Mesothelial cell of epicardium (in vitro differentiated cells): ENCODE measurements around the gene ALMS1. TPM values are rescaled to one million over a fixed set of nuclear protein-coding genes. Genes with fewer than 3 reads are reported as not detected.
"Not testable (repeated sequence)": the region's sequence is repeated elsewhere in the genome, so short reads cannot be mapped to it uniquely, and the experiment has no call there.

ENCODE experiments used
- DNase-seq, 2 experiments: peaks; one replicate each; pipeline ENCODE4 v3.0.0; 2021; ENCODE audit warnings: low spot score in 2 of 2; ENCODE audit not compliant: unreplicated experiment in 2 of 2
- H3K27ac Mint-ChIP-seq: 2 replicates; pipeline ENCODE4 v1.8.0; 2021; ENCODE audit warnings: mixed read lengths
- H3K27me3 Mint-ChIP-seq: 2 replicates; pipeline ENCODE4 v1.8.0; 2021; ENCODE audit warnings: low read depth, mixed read lengths
- H3K36me3 Mint-ChIP-seq: 2 replicates; pipeline ENCODE4 v1.8.0; 2021; ENCODE audit warnings: mixed read lengths
- H3K4me1 Mint-ChIP-seq: 2 replicates; pipeline ENCODE4 v1.8.0; 2021; ENCODE audit warnings: mixed read lengths
- H3K4me3 Mint-ChIP-seq: 2 replicates; pipeline ENCODE4 v1.8.0; 2021; ENCODE audit warnings: mild to moderate bottlenecking, moderate library complexity, mixed read lengths
- H3K9me3 Mint-ChIP-seq: 2 replicates; pipeline ENCODE4 v1.8.0; 2021; ENCODE audit warnings: mixed read lengths
- CTCF ChIP-seq: fragments of 200-600 bp; sonication (generic); IDR thresholded peaks from one replicate; pipeline ENCODE4 v1.5.0; 2021; ENCODE audit warnings: antibody characterized with exemption; ENCODE audit not compliant: unreplicated experiment
- total RNA-seq: library from RNA; stranded (reverse); gene quantifications from 3 replicates; pipeline ENCODE4 v1.2.1, GENCODE V29; 2021

Gene ALMS1
- total RNA-seq, 1 donor from 2014 or later = 42.2 TPM

DNA sequence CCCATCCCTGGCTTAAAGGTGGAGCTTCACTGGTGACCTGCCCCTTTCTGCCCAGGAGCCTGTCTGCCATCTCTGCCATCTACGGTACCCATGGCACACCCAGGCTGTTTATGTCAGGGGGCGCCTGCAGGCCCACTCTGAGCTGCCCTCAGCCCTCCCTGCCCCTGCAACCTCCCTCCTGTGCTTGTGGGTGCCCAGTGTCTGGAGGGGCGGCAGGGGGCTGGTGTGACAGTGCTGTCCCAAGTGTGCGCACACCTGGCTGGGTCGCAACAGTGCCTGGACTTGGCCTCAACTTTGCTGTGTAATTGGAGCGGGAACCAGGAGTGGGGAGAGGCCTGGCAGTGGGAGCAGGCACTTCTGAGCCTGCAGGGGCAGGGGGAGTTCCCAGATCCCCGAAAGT is 102.4 kb downstream of the ALMS1 start:
- no peaks in the 10 kb centered on the region for H3K27me3 Mint-ChIP-seq

GRCh38 chr2:73489053-73489452 is 103.4 kb downstream of the ALMS1 start:
- H3K27ac Mint-ChIP-seq = no peak overlapping the region
- H3K36me3 Mint-ChIP-seq = peaks cover 36% of the 10 kb centered on the region

More for the DNA sequence above, 102.4 kb downstream of the ALMS1 start:
- H3K36me3 Mint-ChIP-seq = peaks cover 36% of the 10 kb centered on the region
- no peak overlapping the region for H3K4me3 Mint-ChIP-seq
- no peak overlapping the region for H3K27ac Mint-ChIP-seq
- H3K9me3 Mint-ChIP-seq = peaks cover 4% of the 10 kb centered on the region
- no peaks in the 10 kb centered on the region for H3K4me1 Mint-ChIP-seq
- DNase-seq = no peak
- no peak for TF ChIP-seq CTCF

DNA sequence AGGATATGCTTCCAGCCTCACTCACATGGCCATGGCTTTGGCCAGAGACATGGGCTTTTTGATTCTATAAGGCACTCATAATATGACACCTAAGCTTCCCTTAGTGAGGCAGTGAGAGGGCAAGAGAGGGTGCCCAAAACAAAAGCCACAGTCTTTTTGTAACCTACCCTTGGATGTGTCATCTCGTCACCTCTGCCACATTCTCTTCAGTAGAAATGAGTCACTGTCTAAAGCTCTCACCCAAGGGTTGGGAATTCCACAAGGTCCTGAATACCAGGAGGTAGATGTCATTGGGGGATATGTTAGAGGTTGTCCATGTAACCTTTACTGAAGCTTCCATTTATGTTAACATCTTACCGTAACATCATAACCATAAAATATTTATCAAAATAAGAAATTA is 108.4 kb downstream of the ALMS1 start:
- H3K27me3 Mint-ChIP-seq = no peaks in the 10 kb centered on the region
- DNase-seq = no peak
- H3K9me3 Mint-ChIP-seq = peaks cover 4% of the 10 kb centered on the region
- H3K4me1 Mint-ChIP-seq = no peaks in the 10 kb centered on the region
- H3K36me3 Mint-ChIP-seq = peaks cover 42% of the 10 kb centered on the region
- H3K4me3 Mint-ChIP-seq = no peak overlapping the region
- no peak overlapping the region for H3K27ac Mint-ChIP-seq
- TF ChIP-seq CTCF = no peak

More at GRCh38 chr2:73489053-73489452, 103.4 kb downstream of the ALMS1 start:
- TF ChIP-seq CTCF = no peak
- H3K9me3 Mint-ChIP-seq = peaks cover 4% of the 10 kb centered on the region
- no peak overlapping the region for H3K4me3 Mint-ChIP-seq
- no peaks in the 10 kb centered on the region for H3K27me3 Mint-ChIP-seq
- DNase-seq = no peak
- H3K4me1 Mint-ChIP-seq = no peaks in the 10 kb centered on the region

- no peaks in the 10 kb centered on the region for H3K4me1 Mint-ChIP-seq
- H3K27ac Mint-ChIP-seq = no peak overlapping the region
- H3K27me3 Mint-ChIP-seq = no peaks in the 10 kb centered on the region
- peaks cover 40% of the 10 kb centered on the region for H3K9me3 Mint-ChIP-seq
- no peak for DNase-seq
- H3K36me3 Mint-ChIP-seq = peaks cover 51% of the 10 kb centered on the region
- H3K4me3 Mint-ChIP-seq = no peak overlapping the region
- TF ChIP-seq CTCF = no peak
These were observed 118.4 kb downstream of the ALMS1 start for GRCh38 chr2:73503992-73504570.

- H3K27ac Mint-ChIP-seq, DNase-seq, H3K4me3 Mint-ChIP-seq, H3K4me1 Mint-ChIP-seq, H3K27me3 Mint-ChIP-seq: not testable (repeated sequence)
- peaks cover 44% of the 10 kb centered on the region for H3K9me3 Mint-ChIP-seq
- H3K36me3 Mint-ChIP-seq = peaks cover 53% of the 10 kb centered on the region
These were observed 119.2 kb downstream of the ALMS1 start for GRCh38 chr2:73504850-73505249.

DNA sequence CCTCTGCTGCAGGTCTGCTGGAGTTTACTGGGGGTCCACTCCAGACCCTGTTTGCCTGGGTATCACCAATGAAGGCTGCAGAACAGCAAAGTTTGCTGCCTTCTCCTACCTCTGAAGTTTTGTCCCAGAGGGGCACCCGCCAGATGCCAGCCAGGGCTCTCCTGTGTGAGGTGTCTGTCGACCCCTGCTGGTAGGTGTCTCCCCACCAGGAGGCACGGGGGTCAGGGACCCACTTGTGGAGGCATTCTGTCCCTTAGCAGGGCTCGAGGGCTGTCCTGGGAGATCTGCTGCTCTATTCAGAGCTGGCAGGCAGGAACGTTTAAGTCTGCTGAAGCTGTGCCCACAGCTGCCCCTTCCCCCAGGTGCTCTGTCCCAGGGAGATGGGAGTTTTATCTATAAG is 124.8 kb downstream of the ALMS1 start:
- H3K4me1 Mint-ChIP-seq, H3K27ac Mint-ChIP-seq, H3K27me3 Mint-ChIP-seq, H3K4me3 Mint-ChIP-seq, DNase-seq: not testable (repeated sequence)
- H3K9me3 Mint-ChIP-seq = peaks cover 73% of the 10 kb centered on the region
- peaks cover 75% of the 10 kb centered on the region for H3K36me3 Mint-ChIP-seq

GRCh38 chr2:73516033-73516432 is 130.4 kb downstream of the ALMS1 start:
- Mint-ChIP-seq H3K27ac (no peak overlapping the region), H3K4me1 (no peaks in the 10 kb centered on the region), H3K36me3 (peaks cover 45% of the 10 kb centered on the region), H3K9me3 (peaks cover 50% of the 10 kb centered on the region), H3K4me3 (no peak overlapping the region), H3K27me3 (no peaks in the 10 kb centered on the region)
- no peak for TF ChIP-seq CTCF
- no peak for DNase-seq
